K562 (cell line): Measurements from ENCODE around the gene CNTN5.

Experiments
- BRD4 ChIP-seq: fragments of 200-600 bp; sonication (generic); IDR thresholded peaks from 2 replicates; pipeline ENCODE4 v1.6.1; 2017; ENCODE audit warnings: inconsistent platforms
- CBX2 ChIP-seq: fragments of 200-600 bp; sonication (generic); IDR thresholded peaks from one replicate; pipeline ENCODE4 v1.6.1; 2012; ENCODE audit warnings: mild to moderate bottlenecking, low read length, inconsistent platforms; ENCODE audit not compliant: insufficient read depth, poor library complexity, severe bottlenecking
- CTCF ChIP-seq, 3 experiments: IDR thresholded peaks in 2 of 3; conservative IDR thresholded peaks in 1 of 3; 2 replicates each; pipeline ENCODE4 v1.5.1; 2011 to 2012; ENCODE audit warnings: low read length in 3 of 3, mild to moderate bottlenecking in 3 of 3, control low read depth in 2 of 3, improper control_type of control experiment in 1 of 3, inconsistent platforms in 1 of 3, low read depth in 1 of 3, mixed read lengths in 1 of 3, moderate library complexity in 1 of 3; ENCODE audit not compliant: insufficient read depth in 2 of 3
- E2F8 ChIP-seq: fragments of 450-650 bp; IDR thresholded peaks from 2 replicates; pipeline ENCODE4 v1.7.1; 2018; ENCODE audit warnings: mild to moderate bottlenecking, low read depth; ENCODE audit not compliant: partially characterized antibody
- EP300 ChIP-seq: IDR thresholded peaks from 2 replicates; pipeline ENCODE4 v1.6.1; 2012; ENCODE audit warnings: low read length, improper control_type of control experiment
- FOSL1 ChIP-seq: fragments of 200-800 bp; sonication (Bioruptor generic); conservative IDR thresholded peaks from 2 replicates; pipeline ENCODE4 v1.6.1; 2016; ENCODE audit warnings: missing genetic modification characterization, missing compliant biosample characterization
- FOXP1 ChIP-seq: sonication (generic); formaldehyde crosslinking; IDR thresholded peaks from 2 replicates; pipeline ENCODE4 v1.8.0; 2022; ENCODE audit warnings: mild to moderate bottlenecking, missing genetic modification reagents
- FOXP4 ChIP-seq: sonication (generic); formaldehyde crosslinking; IDR thresholded peaks from 2 replicates; pipeline ENCODE4 v1.8.0; 2022; ENCODE audit warnings: mild to moderate bottlenecking, missing genetic modification reagents, borderline replicate concordance
- HBP1 ChIP-seq: fragments of 450-650 bp; formaldehyde crosslinking; IDR thresholded peaks from 2 replicates; pipeline ENCODE4 v1.4.0; 2022; ENCODE audit warnings: missing genetic modification characterization
- LARP7 ChIP-seq: fragments of 450-650 bp; IDR thresholded peaks from 2 replicates; pipeline ENCODE4 v1.6.1; 2016
- TAF15 ChIP-seq: fragments of 200-400 bp; formaldehyde crosslinking; IDR thresholded peaks from 2 replicates; pipeline ENCODE4 v1.6.1; 2017; ENCODE audit warnings: mild to moderate bottlenecking, low read depth, low read length, moderate library complexity
- VEZF1 ChIP-seq: fragments of 200-800 bp; sonication (Bioruptor generic); IDR thresholded peaks from 2 replicates; pipeline ENCODE4 v1.6.1; 2017; ENCODE audit warnings: missing genetic modification characterization, missing compliant biosample characterization
- ZBTB26 ChIP-seq: fragments of 450-650 bp; formaldehyde crosslinking; IDR thresholded peaks from 2 replicates; pipeline ENCODE4 v1.4.0; 2022; ENCODE audit warnings: missing genetic modification characterization

- TF ChIP-seq HBP1, result no peak
- TF ChIP-seq CTCF (IDR thresholded peaks at IDR 0.05 in 2 of 3, conservative IDR thresholded peaks at IDR 0.05 in 1 of 3; ENCODE audit: insufficient read depth in 2 of 3, low read depth in 1 of 3, low read length in 3 of 3), result no peak
- no peak for TF ChIP-seq CBX2
- no peak for TF ChIP-seq E2F8
- no peak for TF ChIP-seq FOXP4
- no peak for TF ChIP-seq TAF15
- no peak for TF ChIP-seq VEZF1 (CRISPR knock-in tag)
- TF ChIP-seq FOXP1, result no peak
- no peak for TF ChIP-seq BRD4
- TF ChIP-seq FOSL1 (tag), result no peak
- TF ChIP-seq EP300, result no peak
- TF ChIP-seq LARP7, result no peak
- TF ChIP-seq ZBTB26 (CRISPR knock-in tag), result no peak
Measured at GRCh38 chr11:99708928-99709672, 688.4 kb downstream of the CNTN5 start.
